HG03460 (cell line): ENCODE results near the gene MRPL39.
"Not testable (repeated sequence)": the region's sequence is repeated elsewhere in the genome, so short reads cannot be mapped to it uniquely, and the experiment has no call there.

Source experiments
- ATAC-seq: cut with Tn5 transposase; IDR thresholded peaks from one replicate; pipeline ENCODE4 v1.9.1; 2021; ENCODE audit not compliant: unreplicated experiment

The MRPL39 gene

DNA sequence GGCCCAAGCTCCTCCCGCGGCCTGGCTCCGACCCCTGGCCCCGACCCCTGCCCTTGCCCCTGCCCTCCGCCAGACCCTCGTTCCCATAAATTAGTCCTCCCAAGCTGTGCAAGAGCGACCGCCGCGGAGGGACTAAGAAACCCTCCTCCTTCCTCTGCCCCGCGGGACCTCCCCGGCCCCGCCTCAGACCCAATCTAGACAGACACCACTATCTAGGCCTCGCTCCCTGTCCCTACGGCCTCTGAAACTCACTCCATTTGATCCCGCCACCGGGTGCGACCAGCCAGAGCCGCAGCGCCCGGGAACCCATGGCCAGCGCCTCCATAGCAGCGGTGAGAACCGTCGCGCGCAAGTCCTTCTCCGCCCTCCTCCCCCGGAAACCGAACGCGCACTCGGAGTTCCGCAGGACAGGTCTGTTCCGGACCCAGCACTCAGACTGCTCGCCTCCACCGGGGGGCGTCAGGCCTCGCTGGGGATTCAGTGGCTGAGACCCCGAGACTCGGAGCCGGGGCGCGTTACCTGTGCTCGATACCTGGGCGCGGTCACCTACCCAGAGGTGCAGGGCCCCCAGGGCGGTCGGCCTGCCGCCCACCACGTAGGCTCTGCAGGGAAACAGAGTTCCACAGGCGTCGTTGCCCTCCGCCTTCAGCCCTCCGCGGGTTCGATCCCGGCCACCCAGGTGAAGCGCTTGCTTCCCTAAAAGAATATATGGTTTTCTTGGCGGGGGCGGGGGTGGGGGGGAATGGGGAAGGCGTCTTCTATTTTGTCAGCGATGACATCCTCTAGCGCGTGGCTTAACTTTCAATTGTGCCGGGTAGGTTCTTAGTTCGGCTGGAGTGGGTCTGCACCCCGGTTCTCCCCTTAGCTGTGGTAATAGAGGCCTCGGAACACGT lies at the start of gene MRPL39:
MRPL39 (minus strand) TSS at position 331 of the 893 bp plus-strand sequence; CDS start at position 325, 6 bp downstream.
- peak; percentile 92 for ATAC-seq

DNA sequence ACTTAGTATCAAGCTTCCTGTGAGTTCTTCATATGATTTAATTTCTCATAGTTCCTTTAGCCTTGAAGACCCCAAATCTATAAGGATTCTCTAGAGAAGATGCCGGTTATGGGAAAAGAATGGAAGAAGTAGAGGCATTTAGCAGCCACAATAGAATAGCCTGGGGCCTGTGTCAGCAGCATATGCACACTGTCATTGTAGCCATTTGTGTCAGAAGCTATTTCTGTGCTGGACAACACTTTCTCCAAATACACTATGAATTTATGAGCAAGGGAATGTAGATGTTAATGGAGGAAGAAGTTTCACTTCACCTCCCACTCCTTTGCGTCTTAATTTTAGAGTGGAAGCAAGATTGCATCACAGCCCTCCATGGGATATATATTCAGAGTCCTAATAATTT lies 49.1 kb upstream of the MRPL39 start:
- ATAC-seq, result no peak

DNA sequence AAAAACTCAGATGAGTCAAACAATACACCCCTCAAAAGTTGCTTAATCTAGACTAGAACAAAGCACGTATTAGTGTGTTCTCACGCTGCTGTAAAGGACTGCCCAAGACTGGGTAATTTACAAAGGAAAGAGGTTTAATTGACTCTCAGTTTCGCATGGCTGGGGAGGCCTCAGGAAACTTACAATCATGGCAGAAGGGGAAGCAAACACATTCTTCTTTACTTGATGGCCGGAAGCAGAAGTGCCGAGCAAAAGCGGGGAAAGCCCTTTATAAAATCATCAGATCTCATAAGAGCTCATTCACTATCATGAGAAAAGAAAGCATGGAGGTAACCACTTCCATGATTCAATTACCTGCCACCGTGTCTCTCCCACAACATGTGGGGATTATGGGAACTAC lies 41.9 kb upstream of the MRPL39 start:
- no peak for ATAC-seq

DNA sequence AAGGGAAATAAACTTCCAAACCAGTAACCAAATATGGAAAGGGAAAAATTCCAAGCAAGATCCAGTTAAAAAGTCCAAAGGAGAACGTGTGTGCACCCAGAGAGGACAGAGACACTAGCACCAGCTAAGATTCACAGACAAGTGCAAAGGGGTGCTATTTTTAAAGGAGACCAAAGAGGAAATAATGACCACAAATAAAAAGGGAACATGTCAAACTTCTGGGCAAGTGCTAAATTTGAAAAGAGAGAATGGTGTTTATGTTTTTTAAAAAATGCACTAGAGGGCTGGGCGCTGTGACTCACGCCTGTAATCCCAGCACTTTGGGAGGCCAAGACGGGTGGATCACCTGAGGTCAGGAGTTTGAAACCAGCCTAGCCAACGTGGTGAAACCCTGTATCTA lies 40.4 kb upstream of the MRPL39 start:
- ATAC-seq, result no peak

DNA sequence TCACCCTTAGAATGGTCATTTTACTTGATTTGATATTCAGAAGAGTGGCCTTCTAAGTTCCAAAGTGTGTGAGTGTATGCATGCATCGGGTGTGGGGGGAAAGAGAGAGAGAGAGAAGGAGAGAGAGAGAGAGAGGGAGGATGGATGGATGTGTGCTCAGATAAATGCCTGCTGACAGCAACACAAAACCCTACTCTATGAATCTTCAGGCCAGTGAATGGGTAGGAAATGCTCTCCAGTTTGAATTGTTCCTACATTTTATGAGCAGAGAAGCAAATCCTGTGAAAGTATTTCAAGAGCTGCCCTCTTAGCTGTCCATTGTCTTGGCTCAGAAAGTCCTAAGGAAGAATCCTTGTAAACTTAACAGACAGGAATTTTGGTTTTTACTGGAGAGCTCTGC lies 39.2 kb upstream of the MRPL39 start:
- ATAC-seq, result no peak

DNA sequence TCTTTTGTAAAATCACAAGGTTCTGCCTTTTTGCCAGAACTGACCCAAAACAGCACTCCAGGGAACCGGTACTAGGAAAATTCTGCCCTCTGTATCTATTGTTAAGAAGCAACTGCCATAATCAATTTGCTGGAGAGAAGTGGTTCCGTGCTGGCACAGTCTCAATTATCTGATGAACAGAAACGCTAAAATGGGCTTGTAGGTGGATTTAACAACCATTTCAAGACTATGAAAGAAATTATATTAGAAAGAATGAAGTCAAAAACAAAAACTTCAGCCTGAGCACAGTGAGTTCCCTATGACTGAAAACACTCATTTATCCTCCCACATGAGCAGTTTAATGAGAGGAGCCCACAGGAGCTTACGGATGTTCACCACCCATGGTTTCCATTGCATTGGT lies 36.2 kb upstream of the MRPL39 start:
- no peak for ATAC-seq

DNA sequence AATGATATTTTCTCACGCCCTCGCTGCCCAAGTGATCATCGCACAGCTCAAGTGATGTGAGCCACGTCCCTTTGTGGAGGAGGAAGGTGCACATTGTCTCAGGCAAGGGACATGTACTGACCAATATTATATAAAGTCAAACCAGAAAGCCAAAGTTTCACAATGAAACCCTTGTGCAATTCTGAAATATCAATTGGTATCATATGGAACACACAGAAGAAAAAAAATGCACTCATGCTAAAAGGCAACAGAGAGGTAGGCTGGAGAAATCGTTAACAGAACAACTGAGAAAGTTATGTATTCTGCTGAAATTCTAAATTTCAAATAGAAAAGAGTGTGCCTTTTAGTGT lies 33.6 kb upstream of the MRPL39 start:
- no peak for ATAC-seq

DNA sequence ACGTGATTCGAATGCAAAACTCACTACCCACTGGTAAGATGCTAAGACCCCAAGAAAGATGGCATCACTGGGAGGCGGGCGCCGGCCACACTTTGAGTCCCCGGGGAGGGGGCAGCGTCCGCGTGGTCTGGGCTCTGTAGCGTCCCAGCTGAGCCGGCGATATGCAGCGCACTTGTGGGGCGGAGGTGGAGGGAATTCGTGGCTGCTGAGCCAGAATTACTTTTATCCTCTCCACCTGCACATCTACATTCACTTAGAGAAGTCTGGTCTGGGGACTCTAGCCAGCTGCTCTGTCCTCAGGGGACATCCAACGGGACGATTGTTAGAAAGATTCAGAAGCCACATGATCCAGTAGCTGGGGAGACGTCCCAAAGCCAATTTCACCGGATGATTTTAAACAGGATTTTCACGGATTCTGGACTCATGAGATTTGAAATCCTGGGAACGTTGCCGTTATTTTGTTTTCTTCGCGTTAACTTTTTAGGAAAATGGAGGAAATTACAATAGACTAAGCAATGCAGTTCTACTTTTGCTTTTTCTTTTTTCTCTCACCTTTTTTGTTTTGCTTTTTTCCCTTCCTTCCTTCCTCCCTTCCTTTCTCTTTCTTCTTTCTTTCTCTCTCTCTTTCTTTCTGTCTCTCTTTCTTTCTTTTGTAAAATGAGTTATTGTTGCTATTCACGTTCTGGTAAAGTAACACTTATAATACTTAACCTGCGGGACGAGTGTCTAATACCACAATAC lies 33.1 kb upstream of the MRPL39 start:
- peak; percentile 40 for ATAC-seq

DNA sequence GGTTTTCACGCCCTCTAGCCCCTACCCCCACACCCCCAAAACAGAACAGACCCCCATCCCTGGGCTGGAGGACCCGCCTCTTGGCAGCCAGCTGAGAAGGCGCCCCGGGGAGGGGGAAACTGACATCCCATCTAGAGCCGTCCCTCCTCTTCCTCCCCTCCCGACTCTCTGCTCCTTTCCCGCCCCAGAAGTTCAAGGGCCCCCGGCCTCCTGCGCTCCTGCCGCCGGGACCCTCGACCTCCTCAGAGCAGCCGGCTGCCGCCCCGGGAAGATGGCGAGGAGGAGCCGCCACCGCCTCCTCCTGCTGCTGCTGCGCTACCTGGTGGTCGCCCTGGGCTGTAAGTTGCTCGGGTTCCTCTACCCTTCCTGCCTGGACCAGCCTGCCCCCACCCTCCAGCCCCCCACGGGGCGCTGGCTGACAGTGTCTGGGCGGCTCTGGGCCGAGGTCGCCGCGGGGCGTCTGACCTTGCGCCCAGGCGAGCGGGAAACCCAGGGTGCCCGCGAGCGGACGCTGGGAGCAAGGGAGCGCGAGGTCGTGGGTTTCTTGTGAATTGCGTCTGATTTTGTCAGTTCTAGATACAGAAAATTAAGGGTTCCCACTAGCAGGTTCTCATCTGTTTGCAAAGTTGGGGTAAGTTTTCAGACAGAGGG lies 32.4 kb upstream of the MRPL39 start:
- ATAC-seq, result peak; percentile 81

DNA sequence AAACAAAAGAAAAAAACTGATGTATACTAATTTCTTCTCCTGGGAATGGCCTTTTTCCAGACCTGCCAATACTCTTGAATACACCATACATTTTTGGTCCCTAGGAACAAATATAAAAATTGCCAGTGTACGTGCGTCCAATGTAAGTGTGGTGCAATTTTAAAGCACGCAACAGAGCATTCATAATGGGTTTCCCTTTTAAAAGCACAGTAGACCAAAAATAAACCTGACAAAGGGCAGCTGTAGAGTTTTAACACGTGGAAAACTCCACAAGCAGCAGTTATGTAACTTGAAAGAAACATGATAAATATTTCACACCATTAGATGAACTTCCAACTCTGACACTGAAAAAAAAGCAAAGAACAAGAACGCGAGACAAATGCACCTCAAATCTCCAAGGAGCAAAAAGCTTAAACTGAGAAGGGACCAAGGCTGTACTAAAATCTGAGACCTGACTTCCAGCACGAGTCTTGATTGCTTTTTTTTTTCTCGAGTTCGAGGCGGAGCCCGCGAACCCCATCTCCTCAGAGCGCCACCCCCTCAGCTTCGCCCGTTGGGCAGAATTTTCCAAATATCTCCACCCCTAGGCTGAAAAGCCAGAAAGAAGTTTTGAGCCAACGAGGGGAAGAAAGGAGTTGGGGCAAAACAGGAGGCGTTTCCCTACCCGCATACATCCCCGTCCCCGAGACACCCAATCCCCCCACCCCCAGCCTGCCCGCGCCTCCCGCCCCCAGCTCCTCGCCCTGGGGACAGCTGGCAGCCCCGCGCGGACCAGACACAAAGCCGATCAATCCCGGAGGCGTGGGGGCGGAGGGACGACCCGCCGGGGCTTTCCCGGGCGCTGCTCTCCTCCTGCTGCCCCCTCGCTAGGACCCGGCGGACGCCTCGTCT lies 31.6 kb upstream of the MRPL39 start, which contains the start of gene JAM2:
JAM2 (plus strand) TSS at position 599 of the 891 bp plus-strand sequence. CDS start 564 bp downstream, outside the sequence.
- peak; percentile 50 for ATAC-seq

DNA sequence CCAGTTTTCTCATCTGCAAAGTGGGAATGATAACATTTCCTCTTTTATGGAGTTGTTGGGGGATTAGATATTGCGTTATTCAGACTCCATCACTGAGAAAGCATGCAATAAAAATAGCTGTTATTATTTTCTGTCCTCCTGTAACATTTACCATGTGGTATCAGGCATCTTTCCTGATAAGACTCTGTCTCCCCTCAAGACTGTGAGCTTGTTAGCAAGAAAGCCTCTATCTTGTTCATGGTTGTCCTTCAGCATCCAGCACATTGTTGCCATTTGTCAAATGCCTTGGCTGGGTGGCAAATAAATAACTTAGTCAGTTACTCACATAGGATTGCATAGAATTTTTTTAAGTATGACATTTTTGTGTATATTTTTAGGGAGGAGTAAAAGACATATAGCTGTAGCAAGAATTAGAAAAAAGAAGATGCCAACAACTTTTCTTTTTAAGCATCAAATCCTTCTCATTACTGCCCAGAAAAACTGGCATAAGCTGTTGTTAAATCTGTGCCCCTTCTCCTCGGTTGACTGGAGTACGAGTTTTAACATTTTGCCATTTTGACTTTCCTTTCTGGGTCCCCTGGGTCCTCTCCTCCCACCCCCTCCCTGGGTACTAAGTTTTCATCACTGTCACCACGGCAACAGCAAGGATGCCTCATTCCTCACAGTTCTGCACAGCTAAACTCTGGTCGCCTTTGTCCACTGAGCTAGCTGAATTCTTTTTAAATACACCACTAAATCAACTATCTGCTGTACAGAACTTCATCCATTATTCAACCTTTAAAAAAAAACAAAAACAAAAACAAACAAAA lies 30.8 kb upstream of the MRPL39 start:
- no peak for ATAC-seq

DNA sequence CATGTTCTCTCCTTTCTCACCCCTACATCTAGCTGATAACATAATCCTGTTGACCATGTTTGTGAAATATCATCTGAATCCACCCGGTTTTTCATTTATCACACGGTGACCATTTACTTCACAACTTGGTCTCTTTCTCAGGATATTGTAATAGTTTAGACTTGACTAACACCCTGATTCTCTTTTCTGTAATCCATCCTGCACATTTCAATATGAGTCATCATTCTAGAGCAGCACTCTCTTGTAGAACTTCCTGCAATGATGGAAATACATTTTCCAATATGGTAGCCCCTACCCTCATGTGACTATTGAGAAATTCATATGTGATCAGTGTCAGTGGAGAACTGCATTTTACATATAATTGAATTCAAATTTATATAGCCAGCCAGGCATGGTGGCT lies 29.4 kb upstream of the MRPL39 start:
- no peak for ATAC-seq

DNA sequence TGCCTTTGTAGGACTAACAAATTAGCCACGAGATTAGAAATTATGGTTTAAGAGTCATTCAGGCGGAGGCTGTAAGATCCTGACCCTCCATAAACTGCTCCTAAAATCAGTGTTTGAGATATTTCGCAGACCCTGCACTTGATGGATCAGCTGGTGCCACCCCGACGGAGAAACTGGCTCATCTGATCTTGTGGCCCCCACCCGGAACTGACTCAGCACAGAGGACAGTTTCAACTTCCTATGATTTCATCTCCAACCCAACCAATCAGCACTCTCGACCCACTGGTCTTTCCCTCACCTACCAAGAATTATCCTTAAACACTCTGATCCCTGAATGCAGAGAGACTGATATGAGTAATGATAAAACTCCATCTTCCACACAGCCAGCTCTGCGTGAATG lies 28.0 kb upstream of the MRPL39 start:
- ATAC-seq, result no peak

DNA sequence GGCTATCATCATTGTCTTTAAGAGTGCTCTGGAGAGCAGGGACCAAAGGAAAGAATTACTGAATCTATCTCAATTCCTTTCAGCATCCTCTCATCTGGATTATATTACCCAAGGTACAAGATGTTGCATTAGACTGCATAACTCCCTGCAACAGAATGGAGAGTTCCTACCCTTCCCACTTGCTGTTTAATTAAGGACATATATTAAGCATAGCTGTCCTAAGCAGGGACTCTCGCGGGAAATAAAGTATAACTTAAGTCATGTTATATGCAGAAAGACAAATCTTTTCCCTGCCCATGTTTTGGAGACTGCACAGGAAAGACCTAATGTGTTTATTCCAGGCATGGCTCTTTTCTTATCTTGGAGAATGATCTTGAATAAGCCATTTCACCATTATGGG lies 25.0 kb upstream of the MRPL39 start:
- ATAC-seq, result no peak

DNA sequence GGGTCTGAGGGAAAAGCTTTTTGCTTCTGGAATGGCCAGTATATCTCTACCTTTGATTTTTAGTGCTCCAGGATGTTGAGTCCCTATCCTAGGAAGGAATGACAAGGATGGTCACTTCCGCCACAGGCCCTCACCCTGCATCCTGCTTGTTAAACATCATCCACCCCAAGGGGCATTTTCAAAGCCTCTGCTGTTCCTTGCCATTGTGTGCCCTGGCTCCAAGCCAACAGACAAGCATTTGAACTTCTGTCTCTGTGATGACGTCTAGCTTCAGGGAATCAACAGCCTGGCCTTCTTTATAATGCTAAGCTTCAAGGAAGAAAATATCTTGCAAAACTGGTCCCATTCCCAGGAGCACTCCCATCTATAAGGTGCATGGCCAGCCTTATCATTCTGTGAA lies 19.5 kb upstream of the MRPL39 start:
- ATAC-seq, result no peak

DNA sequence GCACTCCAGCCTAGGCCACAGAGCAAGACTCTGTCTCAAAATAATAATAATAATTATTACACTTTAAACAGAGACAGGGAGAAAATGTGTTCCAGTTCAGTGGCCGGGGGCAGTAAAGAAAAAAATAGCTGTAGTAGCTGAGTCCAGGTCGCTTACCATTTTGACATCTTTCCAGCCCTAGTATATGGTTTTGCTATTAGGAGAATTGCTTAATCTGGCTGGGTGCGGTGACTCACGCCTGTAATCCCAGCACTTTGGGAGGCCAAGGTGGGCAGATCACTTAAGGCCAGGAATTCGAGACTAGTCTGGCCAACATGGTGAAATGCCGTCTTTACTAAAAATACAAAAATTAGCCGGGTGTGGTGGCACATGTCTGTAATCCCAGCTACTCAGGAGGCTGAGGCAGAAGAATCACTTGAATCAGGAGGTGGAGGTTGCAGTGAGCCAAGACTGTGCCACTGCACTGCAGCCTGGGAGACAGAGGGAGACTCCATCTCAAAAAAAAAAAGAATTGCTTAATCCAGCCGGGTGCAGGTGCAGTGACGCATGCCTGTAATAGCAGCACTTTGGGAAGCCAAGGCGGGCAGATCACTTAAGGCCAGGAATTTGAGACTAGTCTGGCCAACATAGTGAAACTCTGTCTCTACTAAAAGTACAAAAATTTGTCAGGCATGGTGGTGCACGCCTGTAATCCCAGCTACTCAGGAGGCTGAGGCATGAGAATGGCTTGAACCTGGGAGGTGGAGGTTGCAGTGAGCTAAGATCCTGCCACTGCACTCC lies 18.7 kb upstream of the MRPL39 start:
- not testable (repeated sequence) for ATAC-seq

DNA sequence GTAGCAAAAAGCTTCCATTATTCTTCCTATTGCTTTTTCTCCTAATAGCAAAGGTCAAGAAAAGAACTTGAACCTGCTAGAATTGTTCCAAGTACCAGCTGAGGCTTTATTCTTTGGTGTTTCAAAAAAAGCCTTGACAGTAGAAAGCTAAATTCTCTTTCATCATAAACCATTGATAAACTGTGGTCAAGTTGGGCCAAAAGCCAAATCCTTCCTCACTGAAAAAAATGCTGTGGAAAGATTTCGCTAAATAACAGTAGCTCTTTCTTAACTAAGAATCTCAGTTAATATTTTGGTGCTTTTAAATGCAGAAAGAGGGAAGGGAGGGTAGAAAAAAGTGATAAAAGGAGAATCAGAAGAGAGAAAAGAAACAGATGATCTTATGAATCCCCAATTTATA lies 17.8 kb upstream of the MRPL39 start:
- no peak for ATAC-seq

DNA sequence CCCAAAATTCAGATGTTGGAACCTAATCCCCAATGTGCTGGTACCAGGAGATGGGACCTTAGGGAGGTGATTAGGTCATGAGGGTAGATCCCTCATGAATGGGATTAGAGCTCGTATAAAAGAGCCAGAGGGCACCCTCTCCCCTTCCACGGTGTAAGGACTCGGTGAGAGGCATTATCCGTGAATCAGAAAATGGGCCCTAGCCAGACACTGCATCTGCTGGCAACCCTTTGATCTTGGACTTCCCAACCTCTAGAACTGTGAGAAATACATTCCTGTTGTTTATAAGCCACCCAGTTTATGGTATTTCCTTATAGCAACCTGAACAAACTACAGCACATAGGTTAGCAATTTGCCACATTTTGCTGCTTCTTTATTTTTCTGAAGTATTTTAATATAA lies 17.2 kb upstream of the MRPL39 start:
- no peak for ATAC-seq

DNA sequence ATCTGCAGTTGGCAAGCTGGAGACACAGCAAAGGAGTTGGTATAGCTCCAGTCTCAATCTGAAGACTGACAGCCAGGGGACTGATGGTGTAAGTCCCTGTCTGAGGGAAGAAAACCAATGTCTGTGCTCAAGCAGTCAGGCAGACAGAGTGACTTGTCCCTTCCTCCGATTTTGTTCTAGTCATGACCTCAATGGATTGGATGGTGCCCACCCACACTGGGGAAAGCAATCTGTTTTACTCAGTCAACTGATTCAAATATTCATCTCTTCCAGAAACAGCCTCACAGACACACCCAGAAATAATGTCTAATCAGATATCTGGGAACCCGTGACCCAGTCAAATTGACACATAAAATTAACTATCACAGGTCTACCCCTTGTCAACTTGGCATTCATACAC lies 11.9 kb upstream of the MRPL39 start:
- no peak for ATAC-seq
